DOHH2 (cell line): Measurements from ENCODE around the gene RAI1.

Experiments
- CTCF ChIP-seq: fragments of 200-600 bp; sonication (generic); IDR thresholded peaks from one replicate; pipeline ENCODE4 v1.5.1; 2014; ENCODE audit warnings: antibody characterized with exemption, mild to moderate bottlenecking, low read depth, low read length; ENCODE audit not compliant: poor library complexity, severe bottlenecking
- EZH2phosphoT487 ChIP-seq: fragments of 200-600 bp; sonication (generic); IDR thresholded peaks from 2 replicates; pipeline ENCODE4 v1.6.1; 2017; ENCODE audit warnings: borderline replicate concordance, mild to moderate bottlenecking, antibody characterized with exemption, low read length, moderate library complexity, mixed read lengths

GRCh38 chr17:17699491-17699890 lies 18.2 kb downstream of the RAI1 start:
- TF ChIP-seq CTCF (no peak), EZH2phosphoT487 (no peak)
